Activated naive CD8-positive, alpha-beta T cell treated with anti-CD3 and anti-CD28 coated beads, Interleukin-2, amount 50 U/mL, for 24 hours (primary cell): ENCODE data around the gene RSPH3.
A peak's percentile ranks its signal among the peaks of the same experiment; 100 is the strongest.
"Not testable (repeated sequence)": the region's sequence is repeated elsewhere in the genome, so short reads cannot be mapped to it uniquely, and the experiment has no call there.

ENCODE experiments used
- ATAC-seq: fragments of 150-1000 bp; cut with Tn5 transposase; one replicate; pipeline ENCODE4 v1.10.0; 2021
- DNase-seq: peaks from one replicate; pipeline ENCODE4 v3.0.0; 2021
- H3K27ac Mint-ChIP-seq: one replicate; pipeline ENCODE4 v1.8.0; 2021; ENCODE audit warnings: mild to moderate bottlenecking, mixed read lengths
- H3K27me3 Mint-ChIP-seq: one replicate; pipeline ENCODE4 v1.8.0; 2021; ENCODE audit warnings: mixed read lengths
- H3K36me3 Mint-ChIP-seq: one replicate; pipeline ENCODE4 v1.8.0; 2021; ENCODE audit warnings: low read depth, mixed read lengths
- H3K4me1 Mint-ChIP-seq: one replicate; pipeline ENCODE4 v1.8.0; 2021; ENCODE audit warnings: mixed read lengths
- H3K4me3 Mint-ChIP-seq: one replicate; pipeline ENCODE4 v1.8.0; 2021; ENCODE audit warnings: mild to moderate bottlenecking, moderate library complexity, mixed read lengths
- H3K9me3 Mint-ChIP-seq: one replicate; pipeline ENCODE4 v1.8.0; 2021; ENCODE audit warnings: mixed read lengths

RSPH3 gene

GRCh38 chr6:158972241-158973233, 27.5 kb downstream of the RSPH3 start:
- peaks cover 13% of the 10 kb centered on the region for H3K9me3 Mint-ChIP-seq
- peaks cover 13% of the 10 kb centered on the region for H3K36me3 Mint-ChIP-seq
- H3K27ac Mint-ChIP-seq, result peak overlapping the region; percentile 42

GRCh38 chr6:158970640-158971275, 29.2 kb downstream of the RSPH3 start:
- Mint-ChIP-seq H3K27ac (no peak overlapping the region), H3K36me3 (peaks cover 17% of the 10 kb centered on the region), H3K4me3 (no peak overlapping the region), H3K27me3 (no peaks in the 10 kb centered on the region), H3K4me1 (no peaks in the 10 kb centered on the region), H3K9me3 (peaks cover 23% of the 10 kb centered on the region)
- ATAC-seq (no peak), DNase-seq (no peak)

More at GRCh38 chr6:158972241-158973233, 27.5 kb downstream of the RSPH3 start:
- H3K4me1 Mint-ChIP-seq, result no peaks in the 10 kb centered on the region
- no peak for DNase-seq
- no peak overlapping the region for H3K4me3 Mint-ChIP-seq
- no peak for ATAC-seq
- no peaks in the 10 kb centered on the region for H3K27me3 Mint-ChIP-seq

- Mint-ChIP-seq H3K36me3 (peaks cover 17% of the 10 kb centered on the region), H3K4me1 (no peaks in the 10 kb centered on the region), H3K9me3 (peaks cover 23% of the 10 kb centered on the region), H3K27ac (no peak overlapping the region), H3K27me3 (no peaks in the 10 kb centered on the region), H3K4me3 (no peak overlapping the region)
- DNase-seq, result no peak
- no peak for ATAC-seq
These were observed 30.9 kb downstream of the RSPH3 start for GRCh38 chr6:158969148-158969547.

- Mint-ChIP-seq H3K27me3 (no peaks in the 10 kb centered on the region), H3K4me1 (peaks cover 3% of the 10 kb centered on the region), H3K27ac (no peak overlapping the region), H3K36me3 (peaks cover 7% of the 10 kb centered on the region), H3K4me3 (no peak overlapping the region), H3K9me3 (peaks cover 15% of the 10 kb centered on the region)
- ATAC-seq (no peak), DNase-seq (no peak)
These were observed 36.8 kb downstream of the RSPH3 start for GRCh38 chr6:158963020-158963808.

GRCh38 chr6:158962371-158962770, 37.6 kb downstream of the RSPH3 start:
- no peaks in the 10 kb centered on the region for H3K27me3 Mint-ChIP-seq
- H3K9me3 Mint-ChIP-seq, result peaks cover 9% of the 10 kb centered on the region
- H3K36me3 Mint-ChIP-seq, result peaks cover 3% of the 10 kb centered on the region
- ATAC-seq (no peak), DNase-seq (no peak)
- peaks cover 3% of the 10 kb centered on the region for H3K4me1 Mint-ChIP-seq
- no peak overlapping the region for H3K27ac Mint-ChIP-seq
- H3K4me3 Mint-ChIP-seq, result no peak overlapping the region

GRCh38 chr6:158960026-158960425, 40.0 kb downstream of the RSPH3 start:
- DNase-seq (no peak), ATAC-seq (no peak)
- Mint-ChIP-seq H3K36me3 (no peaks in the 10 kb centered on the region), H3K9me3 (no peaks in the 10 kb centered on the region), H3K4me1 (peaks cover 3% of the 10 kb centered on the region), H3K27ac (no peak overlapping the region), H3K4me3 (no peak overlapping the region), H3K27me3 (no peaks in the 10 kb centered on the region)

GRCh38 chr6:158959552-158959951, 40.5 kb downstream of the RSPH3 start:
- no peak for ATAC-seq
- Mint-ChIP-seq H3K4me1 (peaks cover 3% of the 10 kb centered on the region), H3K36me3 (no peaks in the 10 kb centered on the region), H3K27me3 (no peaks in the 10 kb centered on the region), H3K27ac (no peak overlapping the region), H3K4me3 (no peak overlapping the region), H3K9me3 (no peaks in the 10 kb centered on the region)
- no peak for DNase-seq

GRCh38 chr6:158958504-158959386, 41.3 kb downstream of the RSPH3 start:
- DNase-seq (no peak), ATAC-seq (peak; percentile 59)
- H3K4me3 Mint-ChIP-seq, result no peak overlapping the region
- no peaks in the 10 kb centered on the region for H3K36me3 Mint-ChIP-seq
- peaks cover 3% of the 10 kb centered on the region for H3K4me1 Mint-ChIP-seq
- no peaks in the 10 kb centered on the region for H3K27me3 Mint-ChIP-seq
- no peaks in the 10 kb centered on the region for H3K9me3 Mint-ChIP-seq
- H3K27ac Mint-ChIP-seq, result no peak overlapping the region

GRCh38 chr6:158955255-158955654, 44.7 kb downstream of the RSPH3 start:
- DNase-seq (no peak), ATAC-seq (no peak)
- H3K4me1 Mint-ChIP-seq, result peaks cover 3% of the 10 kb centered on the region
- no peak overlapping the region for H3K4me3 Mint-ChIP-seq
- no peaks in the 10 kb centered on the region for H3K27me3 Mint-ChIP-seq
- no peaks in the 10 kb centered on the region for H3K9me3 Mint-ChIP-seq
- H3K27ac Mint-ChIP-seq, result no peak overlapping the region
- no peaks in the 10 kb centered on the region for H3K36me3 Mint-ChIP-seq

GRCh38 chr6:158954753-158955152, 45.2 kb downstream of the RSPH3 start:
- H3K9me3 Mint-ChIP-seq, result no peaks in the 10 kb centered on the region
- no peaks in the 10 kb centered on the region for H3K36me3 Mint-ChIP-seq
- no peak overlapping the region for H3K4me3 Mint-ChIP-seq
- ATAC-seq (no peak), DNase-seq (no peak)
- no peaks in the 10 kb centered on the region for H3K27me3 Mint-ChIP-seq
- peaks cover 3% of the 10 kb centered on the region for H3K4me1 Mint-ChIP-seq
- no peak overlapping the region for H3K27ac Mint-ChIP-seq

GRCh38 chr6:158952011-158952410, 48.0 kb downstream of the RSPH3 start:
- not testable (repeated sequence) for ATAC-seq, DNase-seq, H3K27ac Mint-ChIP-seq, H3K36me3 Mint-ChIP-seq, H3K27me3 Mint-ChIP-seq, H3K9me3 Mint-ChIP-seq, H3K4me1 Mint-ChIP-seq, H3K4me3 Mint-ChIP-seq

- DNase-seq, H3K9me3 Mint-ChIP-seq, H3K4me3 Mint-ChIP-seq, H3K27me3 Mint-ChIP-seq, ATAC-seq, H3K27ac Mint-ChIP-seq, H3K36me3 Mint-ChIP-seq, H3K4me1 Mint-ChIP-seq: not testable (repeated sequence)
These were observed 48.4 kb downstream of the RSPH3 start for GRCh38 chr6:158951565-158951964.

- peaks cover 2% of the 10 kb centered on the region for H3K27me3 Mint-ChIP-seq
- no peaks in the 10 kb centered on the region for H3K36me3 Mint-ChIP-seq
- ATAC-seq (no peak), DNase-seq (no peak)
- peaks cover 6% of the 10 kb centered on the region for H3K9me3 Mint-ChIP-seq
- no peak overlapping the region for H3K27ac Mint-ChIP-seq
- H3K4me3 Mint-ChIP-seq, result no peak overlapping the region
- no peaks in the 10 kb centered on the region for H3K4me1 Mint-ChIP-seq
These were observed 52.7 kb downstream of the RSPH3 start for GRCh38 chr6:158947284-158947683.
